Activated CD8-positive, alpha-beta memory T cell treated with anti-CD3 and anti-CD28 coated beads for 1 hour (primary cell): ENCODE results near the gene AQP3.
"Not testable (repeated sequence)": the region's sequence is repeated elsewhere in the genome, so short reads cannot be mapped to it uniquely, and the experiment has no call there.

ENCODE experiments used
- DNase-seq, 2 donors: peaks; one replicate each; pipeline ENCODE4 v3.0.0-alpha.2; 2020; ENCODE audit warnings: low read depth in 1 of 2; ENCODE audit errors: extremely low read depth in 1 of 2

The AQP3 gene

GRCh38 chr9:33443464-33444154 is 3.8 kb downstream of the AQP3 start:
- no peak for DNase-seq

GRCh38 chr9:33443047-33443446 is 4.3 kb downstream of the AQP3 start:
- no peak for DNase-seq

GRCh38 chr9:33442125-33442524 is 5.3 kb downstream of the AQP3 start:
- DNase-seq: no peak

- DNase-seq: no peak
Observed at GRCh38 chr9:33440609-33441008, 6.8 kb downstream of the AQP3 start.

GRCh38 chr9:33440204-33440603 is 7.2 kb downstream of the AQP3 start:
- no peak for DNase-seq

- no peak for DNase-seq
Observed at GRCh38 chr9:33439731-33440130, 7.7 kb downstream of the AQP3 start.

- no peak for DNase-seq
Observed at GRCh38 chr9:33438926-33439680, 8.3 kb downstream of the AQP3 start.

GRCh38 chr9:33437898-33438297 is 9.5 kb downstream of the AQP3 start:
- DNase-seq: no peak

GRCh38 chr9:33437205-33437604 is 10.2 kb downstream of the AQP3 start:
- no peak for DNase-seq

- DNase-seq: no peak
Observed at GRCh38 chr9:33436445-33436844, 10.9 kb downstream of the AQP3 start.

GRCh38 chr9:33435821-33436277 is 11.5 kb downstream of the AQP3 start:
- DNase-seq: no peak

GRCh38 chr9:33434317-33435105 is 12.9 kb downstream of the AQP3 start:
- DNase-seq: no peak

- no peak for DNase-seq
Observed at GRCh38 chr9:33433871-33434270, 13.5 kb downstream of the AQP3 start.

GRCh38 chr9:33431420-33431819 is 16.0 kb downstream of the AQP3 start:
- no peak for DNase-seq

GRCh38 chr9:33430942-33431341 is 16.5 kb downstream of the AQP3 start:
- DNase-seq: no peak

- DNase-seq: no peak
Observed at GRCh38 chr9:33429256-33429985, 18.0 kb downstream of the AQP3 start.

- DNase-seq: no peak
Observed at GRCh38 chr9:33426843-33427293, 20.5 kb downstream of the AQP3 start.

GRCh38 chr9:33425128-33425533 is 22.3 kb downstream of the AQP3 start:
- no peak for DNase-seq

GRCh38 chr9:33424492-33424891 is 22.9 kb downstream of the AQP3 start:
- not testable (repeated sequence) for DNase-seq

- not testable (repeated sequence) for DNase-seq
Observed at GRCh38 chr9:33424043-33424442, 23.4 kb downstream of the AQP3 start.
